ENCODE data around the gene APOC3. TPM values are rescaled to one million over a fixed set of nuclear protein-coding genes. Genes with fewer than 3 reads are reported as not detected.

The APOC3 gene
- total RNA-seq, 1 experiment from 2014 or later = 3.5 TPM

DNA sequence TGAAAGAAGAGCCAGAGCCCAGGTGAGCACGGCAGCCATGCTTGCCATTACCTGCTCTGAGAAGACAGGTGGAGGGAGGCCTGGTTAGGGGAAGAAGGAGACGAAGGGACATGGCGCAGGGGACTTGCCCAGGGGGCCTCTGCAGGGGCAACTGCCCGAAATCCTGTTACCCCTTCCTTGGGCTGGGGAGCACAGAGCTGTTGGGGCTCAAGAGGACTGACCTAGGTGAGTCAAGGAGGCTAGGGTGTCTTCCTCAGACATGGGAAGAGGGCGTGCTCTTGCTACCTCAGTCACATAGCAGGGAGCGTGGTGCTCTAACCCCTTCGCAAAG lies 37.9 kb upstream of the APOC3 start, which contains the start of gene APOA5:
Gene APOA5 (minus strand): TSS at position 67 of the 331 bp plus-strand sequence. CDS start 19 bp downstream, at position 48.
- peak within 1 kb of the TSS; percentile 31; the same call in 1 of the 2 replicates for H3K4me2 ChIP-seq (ENCODE audit: low read length)
- H3K79me2 ChIP-seq (ENCODE audit: insufficient read depth, low read length) = peaks cover 11% of the 10 kb centered on the region
- H3K9me3 ChIP-seq (ENCODE audit: control insufficient read depth in 1 of 2, insufficient read depth in 1 of 2, low read depth in 1 of 2, low read length in 2 of 2) = no peaks in the 10 kb centered on the region
- TF ChIP-seq ELF1 (IDR thresholded peaks at IDR 0.05; ENCODE audit: borderline replicate concordance, low read depth) (no peak), SP1 (IDR thresholded peaks at IDR 0.05; ENCODE audit: low read depth) (no peak), SIN3A (IDR thresholded peaks at IDR 0.05; ENCODE audit: low read depth) (no peak), ZFX (IDR thresholded peaks at IDR 0.05) (no peak), RAD21 (IDR thresholded peaks at IDR 0.05; ENCODE audit: low read depth) (no peak), YY1 (IDR thresholded peaks at IDR 0.05; ENCODE audit: extremely low read depth, insufficient replicate concordance, low read depth, low read length) (no peak), EGR1 (IDR thresholded peaks at IDR 0.05; ENCODE audit: low read depth) (no peak)
- TF ChIP-seq, protein P1, sequence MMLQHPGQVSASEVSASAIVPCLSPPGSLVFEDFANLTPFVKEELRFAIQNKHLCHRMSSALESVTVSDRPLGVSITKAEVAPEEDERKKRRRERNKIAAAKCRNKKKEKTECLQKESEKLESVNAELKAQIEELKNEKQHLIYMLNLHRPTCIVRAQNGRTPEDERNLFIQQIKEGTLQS (IDR thresholded peaks at IDR 0.05) = no peak
- TF ChIP-seq, protein P2, sequence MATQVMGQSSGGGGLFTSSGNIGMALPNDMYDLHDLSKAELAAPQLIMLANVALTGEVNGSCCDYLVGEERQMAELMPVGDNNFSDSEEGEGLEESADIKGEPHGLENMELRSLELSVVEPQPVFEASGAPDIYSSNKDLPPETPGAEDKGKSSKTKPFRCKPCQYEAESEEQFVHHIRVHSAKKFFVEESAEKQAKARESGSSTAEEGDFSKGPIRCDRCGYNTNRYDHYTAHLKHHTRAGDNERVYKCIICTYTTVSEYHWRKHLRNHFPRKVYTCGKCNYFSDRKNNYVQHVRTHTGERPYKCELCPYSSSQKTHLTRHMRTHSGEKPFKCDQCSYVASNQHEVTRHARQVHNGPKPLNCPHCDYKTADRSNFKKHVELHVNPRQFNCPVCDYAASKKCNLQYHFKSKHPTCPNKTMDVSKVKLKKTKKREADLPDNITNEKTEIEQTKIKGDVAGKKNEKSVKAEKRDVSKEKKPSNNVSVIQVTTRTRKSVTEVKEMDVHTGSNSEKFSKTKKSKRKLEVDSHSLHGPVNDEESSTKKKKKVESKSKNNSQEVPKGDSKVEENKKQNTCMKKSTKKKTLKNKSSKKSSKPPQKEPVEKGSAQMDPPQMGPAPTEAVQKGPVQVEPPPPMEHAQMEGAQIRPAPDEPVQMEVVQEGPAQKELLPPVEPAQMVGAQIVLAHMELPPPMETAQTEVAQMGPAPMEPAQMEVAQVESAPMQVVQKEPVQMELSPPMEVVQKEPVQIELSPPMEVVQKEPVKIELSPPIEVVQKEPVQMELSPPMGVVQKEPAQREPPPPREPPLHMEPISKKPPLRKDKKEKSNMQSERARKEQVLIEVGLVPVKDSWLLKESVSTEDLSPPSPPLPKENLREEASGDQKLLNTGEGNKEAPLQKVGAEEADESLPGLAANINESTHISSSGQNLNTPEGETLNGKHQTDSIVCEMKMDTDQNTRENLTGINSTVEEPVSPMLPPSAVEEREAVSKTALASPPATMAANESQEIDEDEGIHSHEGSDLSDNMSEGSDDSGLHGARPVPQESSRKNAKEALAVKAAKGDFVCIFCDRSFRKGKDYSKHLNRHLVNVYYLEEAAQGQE (IDR thresholded peaks at IDR 0.05; ENCODE audit: low read depth) = no peak
- no peak within 1 kb of the TSS for H3K4me3 ChIP-seq (replicated peaks in 1 of 2; ENCODE audit: low read depth in 1 of 2, low read length in 2 of 2)
- ChIA-PET RAD21 (ENCODE audit: low non-redundant PET in 1 of 2, low total read pairs in 2 of 2, uncharacterized antibody in 2 of 2, unreplicated experiment in 2 of 2) (interaction anchor here (0.9 to 1.1 kb wide), 4 partner anchors 44 to 435 kb away, joined by 3 to 14 read pairs (median 6); no protein-coding TSS in a partner anchor), POLR2A (interaction anchor here (0.6 to 1.4 kb wide), 2 partner anchors 44 to 307 kb away, joined by 5 to 9 read pairs; partner anchors contain the start of gene SIK3), CTCF (interaction anchor here (0.6 to 2.9 kb wide), 23 partner anchors 8 to 435 kb away, joined by 3 to 58 read pairs (median 4); partner anchors contain the start of genes APOA1, PAFAH1B2 and SIK3)
- no peaks in the 10 kb centered on the region for H3K36me3 ChIP-seq (ENCODE audit: control insufficient read depth in 1 of 2, insufficient read depth in 2 of 2, low read length in 2 of 2)
- peaks cover 10 to 35% of the 10 kb centered on the region in 2 experiments for H3K4me1 ChIP-seq (ENCODE audit: control insufficient read depth in 1 of 2, insufficient read depth in 2 of 2, low read length in 2 of 2)
- no peaks in the 10 kb centered on the region for H3K9me2 ChIP-seq (ENCODE audit: insufficient read depth)
- no peak for ATAC-seq
- no TSS peak for BruUV-seq (replicated peaks)
- no peak for DNase-seq (ENCODE audit: low read depth, low spot score)
- peak within 1 kb of the TSS; percentile 57 for H2AFZ ChIP-seq (ENCODE audit: low read depth, low read length, poor library complexity, severe bottlenecking)
- H4K20me1 ChIP-seq (ENCODE audit: insufficient read depth) = no peaks in the 10 kb centered on the region
- H3K27me3 ChIP-seq (ENCODE audit: insufficient read depth, low read length) = no peaks in the 10 kb centered on the region
- H3K9ac ChIP-seq (ENCODE audit: low read length) = no peak within 1 kb of the TSS
- intact Hi-C loops (cut with micrococcal nuclease) = loop anchor here (1.0 to 5.0 kb wide), 3 partner anchors 45 to 436 kb away; no protein-coding TSS in a partner anchor
- H3K27ac ChIP-seq (ENCODE audit: low read depth, low read length) = no peak within 1 kb of the TSS

Data from HCT116 (cell line).